CD4-positive, alpha-beta T cell treated with Interferon alpha-2 for 1 hour (primary cell): Measurements from ENCODE around the gene CACNA1C.

ENCODE experiments used
- DNase-seq, 2 donors: peaks; one replicate each; pipeline ENCODE4 v3.0.0-alpha.2; 2020 to 2022

Gene CACNA1C

GRCh38 chr12:2575245-2575644 is 522.5 kb downstream of the CACNA1C start:
- no peak for DNase-seq

- DNase-seq = no peak
Observed at GRCh38 chr12:2578211-2578610, 525.4 kb downstream of the CACNA1C start.

- no peak for DNase-seq
Observed at GRCh38 chr12:2578772-2579171, 526.0 kb downstream of the CACNA1C start.

GRCh38 chr12:2580821-2581220 is 528.0 kb downstream of the CACNA1C start:
- no peak for DNase-seq

GRCh38 chr12:2581293-2582045 is 528.7 kb downstream of the CACNA1C start:
- DNase-seq = no peak

- DNase-seq = no peak
Observed at GRCh38 chr12:2582631-2583030, 529.8 kb downstream of the CACNA1C start.

- DNase-seq = peak; percentile 19 to 29
Observed at GRCh38 chr12:2583091-2583497, 530.3 kb downstream of the CACNA1C start.

- no peak for DNase-seq
Observed at GRCh38 chr12:2583642-2584401, 531.0 kb downstream of the CACNA1C start.

- no peak for DNase-seq
Observed at GRCh38 chr12:2586156-2587038, 533.6 kb downstream of the CACNA1C start.

GRCh38 chr12:2588345-2588744 is 535.6 kb downstream of the CACNA1C start:
- DNase-seq = no peak

GRCh38 chr12:2589381-2589780 is 536.6 kb downstream of the CACNA1C start:
- no peak for DNase-seq

- no peak for DNase-seq
Observed at GRCh38 chr12:2593045-2593444, 540.3 kb downstream of the CACNA1C start.

- no peak for DNase-seq
Observed at GRCh38 chr12:2596441-2596840, 543.7 kb downstream of the CACNA1C start.

- DNase-seq = no peak
Observed at GRCh38 chr12:2605301-2605700, 552.5 kb downstream of the CACNA1C start.

- DNase-seq = no peak
Observed at GRCh38 chr12:2606186-2606910, 553.6 kb downstream of the CACNA1C start.

- no peak for DNase-seq
Observed at GRCh38 chr12:2607881-2608607, 555.3 kb downstream of the CACNA1C start.

- DNase-seq = no peak
Observed at GRCh38 chr12:2608608-2608945, 555.8 kb downstream of the CACNA1C start.

- DNase-seq = no peak
Observed at GRCh38 chr12:2609020-2609419, 556.2 kb downstream of the CACNA1C start.

GRCh38 chr12:2610358-2610757 is 557.6 kb downstream of the CACNA1C start:
- DNase-seq = no peak

- DNase-seq = no peak
Observed at GRCh38 chr12:2613326-2614073, 560.7 kb downstream of the CACNA1C start.

- no peak for DNase-seq
Observed at GRCh38 chr12:2614341-2614740, 561.6 kb downstream of the CACNA1C start.
